HepG2 (cell line): ENCODE results near the gene STX10. TPM values are rescaled to one million over a fixed set of nuclear protein-coding genes. Genes with fewer than 3 reads are reported as not detected.

Experiments used
- ATAC-seq: fragments of 200-7000 bp; cut with Tn5 transposase; 3 replicates; pipeline ENCODE4 v1.9.1; 2020; ENCODE audit warnings: mild to moderate bottlenecking, moderate library complexity
- BruUV-seq: library from RNA; stranded (reverse); fragments of 400-500 nt; replicated peaks from 2 replicates; lab custom pipeline; 2021; lab: Mats Ljungman, UMichigan
- CTCF ChIA-PET: fragments of 300-600 bp; formaldehyde crosslinking; extraction: SDS; loops from one replicate; lab custom pipeline; 2021; ENCODE audit warnings: low total read pairs, inconsistent platforms, low intra/inter-chr PET ratio; lab: Yijun Ruan, JAX
- POLR2A ChIA-PET: fragments of 350-600 bp; sonication (Branson Sonifier 250); formaldehyde crosslinking; loops from one replicate; lab custom pipeline; 2020; ENCODE audit warnings: antibody characterized with exemption, inconsistent platforms; lab: Yijun Ruan, JAX
- DNase-seq: peaks from one replicate; pipeline ENCODE4 v3.0.0-alpha.2; 2015; ENCODE audit warnings: low spot score
- FAIRE-seq: peaks from 3 replicates; lab custom pipeline; 2011; peaks lifted over from hg19 to GRCh38; lab: Jason Lieb, UNC
- H2AFZ ChIP-seq: one replicate; pipeline ENCODE4 v1.6.1; 2011; ENCODE audit warnings: low read length, inconsistent platforms
- H3K27ac ChIP-seq: fragments of 300-600 bp; 3 replicates; pipeline ENCODE4 v1.8.0; 2011; ENCODE audit warnings: mixed run types, mild to moderate bottlenecking, mixed read lengths, low read length, inconsistent platforms; ENCODE audit not compliant: insufficient read depth; ENCODE audit errors: extremely low read length
- H3K27me3 ChIP-seq, 2 experiments: fragments of 200-600 bp in 1 of 2; 2 replicates in 1 of 2; 3 replicates in 1 of 2; pipeline versions ENCODE4 v1.6.0 to v1.8.0; 2011; ENCODE audit warnings: low read length in 2 of 2, mild to moderate bottlenecking in 2 of 2, moderate library complexity in 2 of 2, inconsistent platforms in 1 of 2; ENCODE audit not compliant: insufficient read depth in 2 of 2, control insufficient read depth in 1 of 2
- H3K36me3 ChIP-seq, 2 experiments: fragments of 200-600 bp in 1 of 2; replicated peaks in 1 of 2; 2 replicates in 1 of 2; 3 replicates in 1 of 2; pipeline versions ENCODE4 v1.5.1 to v1.8.0; 2011; ENCODE audit warnings: low read length in 2 of 2, inconsistent platforms in 1 of 2; ENCODE audit not compliant: insufficient read depth in 2 of 2, control insufficient read depth in 1 of 2
- H3K4me1 ChIP-seq: 2 replicates; pipeline ENCODE4 v1.5.1; 2012; ENCODE audit warnings: low read length, inconsistent platforms; ENCODE audit not compliant: insufficient read depth
- H3K4me2 ChIP-seq: 2 replicates; pipeline ENCODE4 v1.6.0; 2011; ENCODE audit warnings: low read depth, low read length, inconsistent platforms
- H3K4me3 ChIP-seq, 3 experiments: fragments of 200-600 bp in 1 of 3; sonication (generic), shearing (Covaris generic) in 1 of 3; replicated peaks in 1 of 3; 2 replicates each; pipeline ENCODE4 v1.5.1; 2011 to 2016; ENCODE audit warnings: low read length in 3 of 3, inconsistent platforms in 2 of 3, low read depth in 2 of 3, mild to moderate bottlenecking in 2 of 3, control low read depth in 1 of 3, mixed read lengths in 1 of 3; ENCODE audit not compliant: insufficient read depth in 1 of 3
- H3K79me2 ChIP-seq: one replicate; pipeline ENCODE4 v1.6.1; 2011; ENCODE audit warnings: low read length, inconsistent platforms; ENCODE audit not compliant: insufficient read depth
- H3K9ac ChIP-seq: 2 replicates; pipeline ENCODE4 v1.6.0; 2011; ENCODE audit warnings: mild to moderate bottlenecking, low read depth, low read length, inconsistent platforms; ENCODE audit not compliant: insufficient read depth
- H3K9me3 ChIP-seq: 2 replicates; pipeline ENCODE4 v1.5.1; 2012; ENCODE audit warnings: mild to moderate bottlenecking, low read length
- H4K20me1 ChIP-seq: 2 replicates; pipeline ENCODE4 v1.6.0; 2011; ENCODE audit warnings: inconsistent platforms, mild to moderate bottlenecking, low read length, moderate library complexity; ENCODE audit not compliant: insufficient read depth
- FOXJ3 ChIP-seq: sonication (generic); formaldehyde crosslinking; IDR thresholded peaks from 2 replicates; pipeline ENCODE4 v1.4.0; 2020; ENCODE audit warnings: missing genetic modification reagents, mild to moderate bottlenecking, borderline replicate concordance
- HES4 ChIP-seq: sonication (generic); formaldehyde crosslinking; IDR thresholded peaks from 2 replicates; pipeline ENCODE4 v1.9.0; 2021; ENCODE audit warnings: mild to moderate bottlenecking, missing genetic modification reagents, borderline replicate concordance
- HNRNPLL ChIP-seq: fragments of 200-400 bp; formaldehyde crosslinking; IDR thresholded peaks from 2 replicates; pipeline ENCODE4 v1.6.1; 2017; ENCODE audit warnings: mild to moderate bottlenecking, low read depth, low read length; ENCODE audit not compliant: poor library complexity, severe bottlenecking
- NPAS2 ChIP-seq: sonication (generic); formaldehyde crosslinking; IDR thresholded peaks from 2 replicates; pipeline ENCODE4 v1.8.0; 2022; ENCODE audit warnings: mild to moderate bottlenecking, missing genetic modification reagents, borderline replicate concordance
- POLR2G ChIP-seq: fragments of 200-400 bp; formaldehyde crosslinking; IDR thresholded peaks from 2 replicates; pipeline ENCODE4 v1.6.1; 2018; ENCODE audit warnings: mild to moderate bottlenecking, low read depth, low read length, moderate library complexity
- ZNF253 ChIP-seq: sonication (generic); formaldehyde crosslinking; IDR thresholded peaks from 2 replicates; pipeline ENCODE4 v1.8.0; 2022; ENCODE audit warnings: mild to moderate bottlenecking, missing genetic modification reagents, borderline replicate concordance
- ZNF556 ChIP-seq: sonication (generic); formaldehyde crosslinking; IDR thresholded peaks from 2 replicates; pipeline ENCODE4 v1.4.0; 2020; ENCODE audit warnings: mild to moderate bottlenecking, missing genetic modification reagents, borderline replicate concordance
- WGBS: methylation state at CpG from one replicate; pipeline ENCODE4 v1.1.6; 2017; ENCODE audit warnings: low lambda C conversion rate; 5-methylcytosine and 5-hydroxymethylcytosine counted together
- in situ Hi-C: cut with HindIII; loops from 2 replicates; pipeline ENCODE4 v1.10.0; 2017; ENCODE audit warnings: low pct_unique_long_range_greater_than_20kb; ENCODE audit not compliant: extremely low pct_ligation_motif_present
- intact Hi-C: fragments of 100-400 bp; cut with micrococcal nuclease; formaldehyde crosslinking; loops from one replicate; pipeline ENCODE4 v1.10.0; 2022; ENCODE audit not compliant: unreplicated experiment
- polyA plus RNA-seq, 8 experiments: library from polyadenylated mRNA; depleted of rRNA in 3 of 8; stranded (reverse) in 7 of 8; unstranded in 1 of 8; fragments of >200 nt; fragmentation: Illumina TruSeq in 4 of 8; extraction: Trizol in 4 of 8; gene quantifications; 2 replicates each; pipeline versions ENCODE4 v1.2.1 to v1.2.3, GENCODE V29; 2011 to 2016; ENCODE audit warnings: low read depth in 4 of 8, missing spikeins in 1 of 8, mixed read lengths in 1 of 8; ENCODE audit not compliant: insufficient read depth in 1 of 8
- total RNA-seq, 5 experiments: library from RNA; depleted of rRNA; stranded (reverse); fragments of >200 nt; fragmentation: Illumina TruSeq; extraction: Trizol; gene quantifications; 2 replicates each; pipeline ENCODE4 v1.2.3, GENCODE V29; 2016; ENCODE audit warnings: low read depth in 1 of 5

Gene STX10
- total and polyA plus RNA-seq, 2 of the 13 experiments (the other 11 are each of a cell fraction or from before 2014, with no cell fraction given) = 47.9 to 66.4 TPM

- no peaks in the 10 kb centered on the region for H3K79me2 ChIP-seq
- no peaks in the 10 kb centered on the region; the same call in none of the 2 replicates for H4K20me1 ChIP-seq
- intact Hi-C loops (no loop called here), in situ Hi-C loops (no loop called here)
- FAIRE-seq (no peak), ATAC-seq (no peak), DNase-seq (no peak)
- no peak overlapping the region for H3K4me3 ChIP-seq
- no peak for TF ChIP-seq ZNF556
- no peak for TF ChIP-seq NPAS2 (CRISPR knock-in tag)
- no peak for TF ChIP-seq FOXJ3 (CRISPR knock-in tag)
- TF ChIP-seq POLR2G = 0 out of 2 replicates have a peak, but pooled peaks have one; percentile 0
- TF ChIP-seq HES4 (CRISPR knock-in tag) = no peak
- peak; percentile 14 for TF ChIP-seq HNRNPLL
- no peak for TF ChIP-seq ZNF253 (CRISPR knock-in tag)
- 96% methylated on average over 69 of the region's 69 CpGs for WGBS
- H3K9me3 ChIP-seq = no peaks in the 10 kb centered on the region
- BruUV-seq = no TSS peak
- no peaks in the 10 kb centered on the region for H3K27me3 ChIP-seq
- peaks cover 47% of the 10 kb centered on the region for H3K4me1 ChIP-seq
- no peaks in the 10 kb centered on the region; a peak in 1 of 5 replicates for H3K36me3 ChIP-seq
- no peak overlapping the region for H2AFZ ChIP-seq
- no peak overlapping the region for H3K9ac ChIP-seq
- no peak overlapping the region for H3K4me2 ChIP-seq
- H3K27ac ChIP-seq = no peak overlapping the region
- POLR2A ChIA-PET = no interaction called here
- CTCF ChIA-PET = no interaction called here
Measured at GRCh38 chr19:13097463-13098258, 52.5 kb downstream of the STX10 start.
